Adrenal gland (tissue), 5 donors: ENCODE data around the gene FAXDC2.

Experiments used
- CTCF ChIP-seq, 6 experiments: fragments of 450-650 bp in 4 of 6; fragments of 200-600 bp in 2 of 6; sonication (generic) in 1 of 6; IDR thresholded peaks; 1 replicate in 5 of 6; 2 replicates in 1 of 6; pipeline versions ENCODE4 v1.5.1 to v1.8.0; 2016 to 2021; ENCODE audit warnings: antibody characterized with exemption in 6 of 6, mild to moderate bottlenecking in 2 of 6, moderate library complexity in 1 of 6
- POLR2A ChIP-seq, 2 donors: fragments of 450-650 bp; IDR thresholded peaks; one replicate each; pipeline ENCODE4 v1.6.1; 2017; ENCODE audit warnings: antibody characterized with exemption in 2 of 2, mild to moderate bottlenecking in 2 of 2, moderate library complexity in 1 of 2
- donor health status: DM: no; HTN: no; CAD: no.

- TF ChIP-seq CTCF (IDR thresholded peaks at IDR 0.05) (no peak), POLR2A (IDR thresholded peaks at IDR 0.05) (no peak)
Measured at GRCh38 chr5:154837009-154837901, 13.1 kb downstream of the FAXDC2 start.
